ENCODE data around the gene SHC4.

GRCh38 chr15:48939648-48940047, 24.1 kb downstream of the SHC4 start:
- TF ChIP-seq POLR2A (IDR thresholded peaks at IDR 0.05; ENCODE audit: low read length) (no peak), GATA1 (IDR thresholded peaks at IDR 0.05; ENCODE audit: low read depth, low read length) (no peak)

Data from erythroblast (primary cell).